Measurements from ENCODE around the gene CCDC192. TPM values are rescaled to one million over a fixed set of nuclear protein-coding genes. Genes with fewer than 3 reads are reported as not detected.

The CCDC192 gene
- total RNA-seq, 1 donor from 2014 or later: not detected

- Mint-ChIP-seq H3K9me3 (ENCODE audit: low read depth) (peaks cover 25% of the 10 kb centered on the region), H3K36me3 (ENCODE audit: low read depth) (peaks cover 6% of the 10 kb centered on the region), H3K4me1 (ENCODE audit: low read depth) (no peaks in the 10 kb centered on the region), H3K4me3 (ENCODE audit: unreplicated experiment) (no peak overlapping the region), H3K27ac (ENCODE audit: unreplicated experiment) (no peak overlapping the region), H3K27me3 (ENCODE audit: low read depth) (no peaks in the 10 kb centered on the region)
- no peak for DNase-seq (ENCODE audit: low spot score)
- TF ChIP-seq, protein P1, sequence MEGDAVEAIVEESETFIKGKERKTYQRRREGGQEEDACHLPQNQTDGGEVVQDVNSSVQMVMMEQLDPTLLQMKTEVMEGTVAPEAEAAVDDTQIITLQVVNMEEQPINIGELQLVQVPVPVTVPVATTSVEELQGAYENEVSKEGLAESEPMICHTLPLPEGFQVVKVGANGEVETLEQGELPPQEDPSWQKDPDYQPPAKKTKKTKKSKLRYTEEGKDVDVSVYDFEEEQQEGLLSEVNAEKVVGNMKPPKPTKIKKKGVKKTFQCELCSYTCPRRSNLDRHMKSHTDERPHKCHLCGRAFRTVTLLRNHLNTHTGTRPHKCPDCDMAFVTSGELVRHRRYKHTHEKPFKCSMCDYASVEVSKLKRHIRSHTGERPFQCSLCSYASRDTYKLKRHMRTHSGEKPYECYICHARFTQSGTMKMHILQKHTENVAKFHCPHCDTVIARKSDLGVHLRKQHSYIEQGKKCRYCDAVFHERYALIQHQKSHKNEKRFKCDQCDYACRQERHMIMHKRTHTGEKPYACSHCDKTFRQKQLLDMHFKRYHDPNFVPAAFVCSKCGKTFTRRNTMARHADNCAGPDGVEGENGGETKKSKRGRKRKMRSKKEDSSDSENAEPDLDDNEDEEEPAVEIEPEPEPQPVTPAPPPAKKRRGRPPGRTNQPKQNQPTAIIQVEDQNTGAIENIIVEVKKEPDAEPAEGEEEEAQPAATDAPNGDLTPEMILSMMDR (IDR thresholded peaks at IDR 0.05): no peak
These were observed 90.7 kb downstream of the CCDC192 start for GRCh38 chr5:127793879-127794278.

- H3K9me3 Mint-ChIP-seq (ENCODE audit: low read depth): peaks cover 13% of the 10 kb centered on the region
These were observed 93.0 kb downstream of the CCDC192 start for GRCh38 chr5:127796211-127796610.

DNA sequence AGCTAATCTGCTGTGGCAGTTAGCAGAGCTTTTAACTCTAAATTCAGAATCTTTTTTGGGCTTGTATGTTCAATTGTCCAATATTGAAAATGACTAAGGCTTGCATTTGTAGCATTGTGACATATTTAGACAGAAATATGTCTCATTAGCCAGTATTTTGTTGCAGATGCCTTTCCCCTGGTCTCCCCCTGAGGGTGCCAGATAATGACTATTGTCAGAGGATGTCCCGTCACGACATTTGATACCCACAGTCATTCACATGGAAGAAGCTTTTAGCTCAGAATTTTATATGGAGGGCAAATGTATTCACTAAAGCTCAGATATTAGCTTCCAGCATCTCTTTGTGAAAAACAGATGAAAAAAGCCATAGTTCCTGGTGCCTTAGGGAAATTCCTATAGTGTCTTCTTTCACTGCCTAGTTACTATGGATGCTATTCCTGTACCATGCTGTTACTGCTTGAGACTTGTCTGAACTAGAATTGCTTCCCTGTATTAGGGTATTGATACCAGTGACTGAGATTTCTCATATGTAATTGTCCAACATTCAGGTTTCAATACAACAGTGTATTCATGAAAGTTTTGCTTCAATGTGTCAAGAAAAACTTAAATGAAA lies 96.2 kb downstream of the CCDC192 start:
- Mint-ChIP-seq H3K27ac (ENCODE audit: unreplicated experiment) (no peak overlapping the region), H3K9me3 (ENCODE audit: low read depth) (no peaks in the 10 kb centered on the region), H3K4me3 (ENCODE audit: unreplicated experiment) (no peak overlapping the region), H3K36me3 (ENCODE audit: low read depth) (no peaks in the 10 kb centered on the region), H3K27me3 (ENCODE audit: low read depth) (no peaks in the 10 kb centered on the region), H3K4me1 (ENCODE audit: low read depth) (no peaks in the 10 kb centered on the region)
- TF ChIP-seq, protein P1 (IDR thresholded peaks at IDR 0.05): peak; percentile 14
- DNase-seq (ENCODE audit: low spot score): no peak

More at GRCh38 chr5:127796211-127796610, 93.0 kb downstream of the CCDC192 start:
- H3K27ac Mint-ChIP-seq (ENCODE audit: unreplicated experiment): no peak overlapping the region
- H3K27me3 Mint-ChIP-seq (ENCODE audit: low read depth): no peaks in the 10 kb centered on the region
- peaks cover 6% of the 10 kb centered on the region for H3K36me3 Mint-ChIP-seq (ENCODE audit: low read depth)
- TF ChIP-seq, protein P1 (IDR thresholded peaks at IDR 0.05): no peak
- no peak for DNase-seq (ENCODE audit: low spot score)
- no peaks in the 10 kb centered on the region for H3K4me1 Mint-ChIP-seq (ENCODE audit: low read depth)
- H3K4me3 Mint-ChIP-seq (ENCODE audit: unreplicated experiment): no peak overlapping the region

DNA sequence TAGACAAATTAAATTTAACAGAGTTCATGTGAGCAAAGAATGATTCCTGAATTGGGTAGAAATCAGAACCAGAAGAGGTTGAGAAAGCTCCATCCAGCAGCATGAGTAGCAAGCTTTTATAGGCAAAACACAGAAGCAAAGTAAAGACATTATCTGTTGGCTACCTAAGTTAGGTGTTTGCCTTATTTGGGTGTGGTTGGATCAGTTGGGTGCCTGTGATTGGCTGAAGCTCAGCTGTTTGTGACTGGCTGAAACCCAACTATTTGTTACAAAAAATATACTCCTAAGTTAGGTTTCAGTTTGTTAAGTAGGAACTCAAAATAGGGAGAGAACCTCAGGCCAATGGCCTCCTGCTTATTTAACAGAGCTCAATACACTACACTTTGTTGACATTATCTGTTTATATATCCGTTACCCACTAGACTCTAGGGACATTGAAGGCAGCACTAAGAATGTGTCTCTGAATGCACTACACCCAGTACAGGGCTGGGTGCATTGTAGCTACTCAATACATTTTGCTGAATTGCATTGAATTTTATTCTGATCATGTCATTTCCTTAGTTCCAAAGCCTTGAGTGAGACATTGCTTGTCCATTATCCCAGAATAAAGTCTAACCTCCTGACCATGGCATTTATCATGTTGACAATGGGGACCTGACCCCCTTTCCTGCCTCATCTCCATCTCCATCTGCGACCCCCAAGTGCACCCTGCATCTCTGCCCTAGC lies 98.7 kb downstream of the CCDC192 start:
- Mint-ChIP-seq H3K4me1 (ENCODE audit: low read depth) (no peaks in the 10 kb centered on the region), H3K9me3 (ENCODE audit: low read depth) (no peaks in the 10 kb centered on the region), H3K36me3 (ENCODE audit: low read depth) (no peaks in the 10 kb centered on the region), H3K4me3 (ENCODE audit: unreplicated experiment) (no peak overlapping the region), H3K27me3 (ENCODE audit: low read depth) (no peaks in the 10 kb centered on the region), H3K27ac (ENCODE audit: unreplicated experiment) (no peak overlapping the region)
- TF ChIP-seq, protein P1 (IDR thresholded peaks at IDR 0.05): no peak
- no peak for DNase-seq (ENCODE audit: low spot score)

DNA sequence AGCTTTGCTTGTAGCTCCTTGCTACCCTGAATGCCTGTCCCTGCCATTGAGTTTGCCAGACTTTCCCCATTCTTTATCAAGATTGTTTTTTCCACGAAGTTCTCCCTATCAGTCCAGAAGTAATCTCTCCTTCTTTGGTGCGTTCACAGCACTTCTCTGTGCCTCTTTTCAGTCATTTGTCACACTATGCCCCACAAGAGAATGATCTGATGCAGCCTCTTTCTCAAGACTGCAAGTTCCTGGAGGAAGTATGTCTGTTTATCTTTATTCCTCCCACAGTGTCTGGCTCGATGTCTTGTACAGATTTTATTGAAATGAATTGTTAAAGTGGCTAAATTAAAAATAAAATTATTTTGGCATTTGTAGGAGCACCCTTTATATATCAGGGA lies 99.3 kb downstream of the CCDC192 start:
- H3K27me3 Mint-ChIP-seq (ENCODE audit: low read depth): no peaks in the 10 kb centered on the region
- TF ChIP-seq, protein P1 (IDR thresholded peaks at IDR 0.05): no peak
- H3K9me3 Mint-ChIP-seq (ENCODE audit: low read depth): no peaks in the 10 kb centered on the region
- no peaks in the 10 kb centered on the region for H3K4me1 Mint-ChIP-seq (ENCODE audit: low read depth)
- DNase-seq (ENCODE audit: low spot score): no peak
- no peak overlapping the region for H3K4me3 Mint-ChIP-seq (ENCODE audit: unreplicated experiment)
- H3K27ac Mint-ChIP-seq (ENCODE audit: unreplicated experiment): no peak overlapping the region
- H3K36me3 Mint-ChIP-seq (ENCODE audit: low read depth): no peaks in the 10 kb centered on the region

Data from chondrocyte (in vitro differentiated cells).